HG02588 (cell line): ENCODE measurements around the gene CYLD.

Experiments used
- ATAC-seq: cut with Tn5 transposase; IDR thresholded peaks from one replicate; pipeline ENCODE4 v1.9.1; 2021; ENCODE audit warnings: mild to moderate bottlenecking, moderate library complexity; ENCODE audit not compliant: unreplicated experiment

The CYLD gene

DNA sequence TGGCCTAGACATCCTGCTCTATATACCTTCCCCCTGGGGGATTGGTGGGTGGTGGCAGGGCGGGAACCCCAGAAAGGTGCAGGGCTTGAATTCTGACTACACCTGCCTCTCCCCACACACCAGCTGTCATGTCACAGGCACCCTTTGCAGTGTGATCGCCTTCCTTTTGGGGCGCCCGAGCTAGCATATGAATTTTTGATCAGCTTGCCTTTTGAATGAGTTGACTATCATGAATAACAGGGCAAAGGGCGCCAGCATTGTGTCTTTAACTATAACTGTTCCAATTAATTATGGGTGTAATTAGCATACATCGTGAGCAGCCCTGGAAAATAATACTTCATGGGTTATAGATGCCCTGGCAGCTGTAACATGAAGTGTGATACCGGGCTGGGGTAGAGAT is 72.7 kb downstream of the CYLD start:
- ATAC-seq, result no peak

DNA sequence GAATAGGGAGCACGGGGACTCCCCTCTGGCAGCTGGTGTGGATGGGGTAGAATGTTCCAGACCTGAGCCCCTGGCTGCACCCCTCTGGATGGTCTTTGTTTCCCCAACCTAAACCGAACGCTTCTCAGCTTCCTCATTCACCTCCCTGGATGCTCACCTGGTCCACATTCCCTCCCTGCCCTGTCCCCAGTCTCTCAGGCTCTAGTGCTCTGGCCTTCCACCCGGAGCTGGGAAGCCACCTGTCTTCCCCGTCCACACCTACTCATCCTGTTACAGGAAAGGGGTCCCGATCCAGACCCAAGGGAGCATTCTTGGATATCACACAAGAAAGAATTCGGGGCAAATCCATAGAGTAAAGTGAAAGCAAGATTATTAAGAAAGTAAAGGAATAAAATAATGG is 73.5 kb downstream of the CYLD start:
- no peak for ATAC-seq

DNA sequence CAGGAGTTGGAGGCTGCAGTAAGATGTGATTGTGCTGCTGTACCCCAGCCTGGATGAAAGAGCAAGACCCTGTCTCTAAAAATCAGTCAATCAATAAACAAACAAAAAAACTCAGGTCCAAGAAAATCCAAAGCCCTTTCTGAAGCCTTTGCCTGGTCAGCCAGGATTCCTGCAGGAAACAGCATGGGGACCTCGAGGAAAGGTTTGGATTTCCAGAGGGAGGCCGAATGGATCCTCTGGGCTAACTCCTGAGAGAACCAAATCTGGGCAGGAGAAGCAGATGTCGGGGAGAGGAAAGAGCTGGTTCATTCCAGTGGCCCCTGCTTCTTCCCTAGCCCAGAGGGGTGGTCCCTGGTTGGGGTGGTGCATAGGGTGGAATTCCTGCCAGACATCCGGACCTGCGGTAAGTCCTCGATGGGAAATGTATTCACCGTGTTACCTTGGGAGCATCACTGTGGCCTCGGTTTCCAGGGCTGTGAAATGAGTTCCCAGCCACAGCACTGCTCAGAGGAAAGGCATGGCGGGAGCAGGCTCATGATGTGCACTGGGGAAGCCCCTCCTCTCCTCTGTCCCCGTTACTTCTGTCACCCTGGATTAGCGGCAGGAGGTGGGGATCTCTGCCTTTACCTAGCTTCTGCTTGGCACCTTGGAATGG is 75.1 kb downstream of the CYLD start:
- no peak for ATAC-seq

DNA sequence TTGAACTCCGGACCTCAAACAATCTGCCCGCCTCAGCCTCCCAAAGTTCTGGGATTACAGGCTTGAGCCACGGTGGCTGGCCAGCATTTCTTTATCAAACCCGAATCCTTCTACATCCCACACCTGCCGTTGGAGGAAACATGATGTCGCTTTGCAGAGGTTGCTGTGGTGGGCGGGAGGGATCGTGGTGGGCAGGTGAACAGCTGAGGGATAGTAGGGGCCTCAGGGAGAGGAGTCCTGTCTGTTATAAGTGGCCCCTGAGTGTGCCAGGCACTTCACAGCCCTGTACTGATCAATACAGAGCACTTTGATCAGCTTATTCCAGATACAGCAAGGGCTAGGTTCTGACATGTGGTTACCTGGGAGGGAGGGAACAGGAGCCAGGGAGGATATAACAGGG is 76.5 kb downstream of the CYLD start:
- no peak for ATAC-seq

DNA sequence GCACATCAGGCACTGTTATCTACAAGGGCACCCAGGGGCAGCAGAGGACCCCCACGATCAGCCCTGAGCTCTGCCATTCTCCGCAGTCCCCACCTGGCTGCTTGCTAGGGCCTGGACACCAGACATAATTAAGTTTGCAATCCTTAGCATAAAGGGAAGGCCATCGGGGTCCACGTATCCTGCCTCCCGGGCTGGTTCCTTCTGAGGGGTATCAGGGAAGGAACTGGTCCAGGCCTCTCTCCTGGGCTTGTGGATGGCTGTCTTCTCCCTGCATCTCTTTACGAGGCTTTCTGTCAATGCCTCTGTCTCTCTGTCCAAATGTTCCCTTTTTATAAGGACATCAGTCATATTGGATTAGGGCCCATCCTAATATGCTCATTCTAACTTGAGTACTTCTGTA is 77.8 kb downstream of the CYLD start:
- ATAC-seq, result no peak

DNA sequence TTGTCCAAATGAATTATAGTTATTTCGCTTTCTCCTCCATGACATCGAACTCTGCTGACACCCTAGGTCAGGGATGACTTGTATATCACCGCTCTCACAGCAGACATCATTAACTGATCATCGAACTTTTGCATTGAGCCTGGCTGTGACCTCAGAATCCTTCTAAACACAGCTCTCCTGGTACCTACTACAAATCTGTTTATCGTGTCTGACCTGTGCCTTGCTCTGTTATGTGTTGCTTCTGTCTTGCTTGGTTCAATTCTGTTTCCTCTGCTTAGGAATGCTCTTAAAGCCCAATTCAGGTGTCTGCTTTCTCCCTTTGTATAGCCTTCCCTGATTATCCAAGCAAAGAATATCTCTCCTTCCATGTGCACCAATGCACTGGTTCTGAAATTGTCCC is 78.3 kb downstream of the CYLD start:
- ATAC-seq, result no peak

DNA sequence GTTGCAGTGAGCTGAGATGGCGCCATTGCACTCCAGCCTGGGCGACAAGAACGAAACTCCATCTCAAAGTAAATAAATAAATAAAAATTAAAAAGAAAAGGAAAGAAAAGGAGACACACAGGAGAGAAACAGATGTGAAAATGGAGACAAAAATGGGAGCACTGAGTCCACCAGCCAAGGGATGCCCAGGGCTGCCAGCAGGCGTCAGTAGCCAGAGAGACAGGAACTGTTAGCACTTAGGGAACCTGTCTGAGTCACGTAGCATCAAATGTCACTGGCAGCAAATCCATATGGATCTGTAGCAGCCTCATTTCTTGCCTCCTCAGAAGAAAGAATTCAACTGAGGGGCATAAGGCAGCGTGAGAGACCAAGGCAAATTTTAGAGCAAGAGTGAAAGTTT is 79.7 kb downstream of the CYLD start:
- ATAC-seq, result no peak

DNA sequence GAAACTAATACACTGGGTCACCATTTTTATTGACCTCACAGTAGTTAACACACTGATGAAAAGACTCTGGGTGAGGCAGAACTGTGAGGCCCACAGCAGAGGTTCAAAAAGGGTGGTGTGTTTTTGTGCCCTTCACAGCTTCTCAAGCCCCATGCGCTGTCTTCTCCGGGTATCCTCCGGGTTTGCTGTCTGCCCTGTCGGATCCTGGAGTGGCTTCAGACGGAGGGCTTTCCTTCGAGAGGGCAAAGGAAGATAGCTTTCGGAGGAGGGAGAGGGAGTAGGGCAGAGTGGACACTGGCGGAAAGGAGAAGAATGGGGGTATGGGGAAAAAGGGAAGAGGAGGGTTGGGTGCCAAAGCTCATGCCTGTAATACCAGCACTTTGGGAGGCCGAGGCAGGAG is 80.8 kb downstream of the CYLD start:
- no peak for ATAC-seq

DNA sequence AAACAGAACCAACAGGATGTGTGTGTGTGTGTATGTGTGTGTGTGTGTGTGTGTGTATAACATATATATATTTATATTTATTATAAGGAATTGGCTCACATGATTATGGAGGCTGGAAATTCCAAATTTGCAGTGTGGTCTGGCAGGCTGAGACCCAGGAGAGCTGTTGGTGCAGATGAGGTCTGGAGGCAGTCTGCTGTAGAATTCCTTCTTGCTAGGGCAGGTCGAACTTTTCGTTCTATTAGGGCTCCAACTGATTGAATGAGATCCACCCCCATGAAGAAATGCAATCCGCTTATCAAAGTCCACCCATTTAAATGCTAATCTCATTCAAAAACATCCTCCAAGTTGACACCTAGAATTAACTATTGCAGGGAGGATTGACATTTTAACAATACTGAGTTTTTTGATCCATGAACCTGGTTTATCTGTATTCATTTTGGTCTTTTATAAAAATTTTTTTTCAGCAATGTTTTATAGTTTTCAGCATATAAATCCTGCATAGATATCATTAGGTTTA is 85.0 kb downstream of the CYLD start:
- no peak for ATAC-seq

DNA sequence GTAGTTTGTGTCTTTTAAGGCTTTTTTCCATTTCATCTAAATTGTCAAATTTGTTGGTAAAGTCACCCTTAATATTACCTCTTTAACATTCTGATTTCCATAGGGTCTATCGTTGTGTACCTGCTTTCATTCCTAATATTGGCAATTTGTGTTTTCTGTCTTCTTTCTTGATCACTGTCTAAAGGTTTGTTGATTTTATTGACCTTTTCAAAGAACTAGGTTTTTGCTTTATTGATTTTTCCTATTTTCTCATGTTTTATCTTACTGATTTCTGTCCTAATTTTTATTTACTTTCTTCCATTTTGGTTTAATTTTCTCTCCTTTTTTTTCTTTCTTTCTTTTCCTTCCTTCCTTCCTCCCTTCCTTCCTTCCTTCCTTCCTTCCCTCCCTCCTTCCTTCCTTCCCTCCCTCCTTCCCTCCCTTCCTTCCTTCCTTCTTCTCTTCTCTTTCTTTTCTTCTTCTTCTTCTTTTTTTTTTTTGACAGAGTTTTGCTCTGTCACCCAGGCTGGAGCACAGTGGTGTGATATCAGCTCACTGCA is 86.3 kb downstream of the CYLD start:
- no peak for ATAC-seq

DNA sequence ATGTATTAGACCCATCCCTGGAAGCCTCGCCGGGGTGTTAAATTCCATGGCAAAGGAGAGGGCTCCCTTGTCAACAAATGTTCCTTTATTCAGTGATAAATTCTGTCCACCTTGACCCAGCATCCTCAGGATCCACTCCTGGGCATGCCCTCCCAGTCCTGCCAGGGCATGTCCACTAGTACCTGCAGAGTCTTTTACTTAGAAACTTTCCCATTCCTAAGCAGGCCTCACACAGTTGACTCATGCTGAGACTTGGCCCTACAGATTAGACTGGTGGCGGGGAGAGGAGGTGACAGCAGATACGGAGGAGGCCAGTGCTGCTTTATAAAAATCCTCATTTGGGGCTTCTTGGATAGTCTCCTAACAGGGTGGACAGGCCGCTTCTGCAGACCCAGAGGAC is 88.8 kb downstream of the CYLD start:
- no peak for ATAC-seq

DNA sequence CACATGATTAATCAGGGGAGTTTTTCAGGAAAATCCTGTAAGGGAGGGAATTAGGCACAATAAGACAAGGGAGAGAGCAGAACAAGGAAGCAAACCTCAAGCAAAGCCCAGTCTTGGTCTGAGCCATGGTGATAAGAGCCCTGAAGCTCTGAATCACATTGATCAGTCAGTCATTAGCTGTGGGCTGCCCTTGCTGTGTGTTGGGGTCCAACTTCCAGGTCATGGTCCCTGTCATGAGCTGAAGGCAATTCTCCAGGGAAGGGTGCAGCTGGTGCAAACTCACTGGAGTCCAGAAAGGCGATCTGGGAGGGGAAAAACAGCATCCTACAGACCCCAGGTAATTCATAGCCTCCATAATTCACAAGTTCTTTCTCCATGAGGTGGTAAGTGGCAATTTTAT is 89.9 kb downstream of the CYLD start:
- ATAC-seq, result no peak

DNA sequence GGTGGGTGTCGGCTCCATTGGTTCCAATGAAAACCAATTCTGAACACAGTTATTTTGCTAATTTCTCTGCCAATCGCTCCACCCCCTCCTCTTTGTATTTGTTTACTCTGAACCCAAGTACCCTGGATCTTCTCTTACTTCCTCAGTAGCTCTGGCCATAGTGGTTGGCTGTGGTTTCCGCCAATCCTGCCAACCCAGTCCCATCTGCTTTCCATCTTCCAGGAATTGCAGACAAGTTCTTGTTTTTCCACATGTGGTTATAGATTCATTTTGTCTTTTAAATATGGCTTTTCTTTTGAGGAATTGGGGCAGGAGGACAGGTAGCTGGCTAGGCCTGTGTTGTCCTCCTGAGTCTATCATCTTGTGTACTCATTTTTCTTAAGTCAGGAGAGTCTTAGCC is 92.0 kb downstream of the CYLD start:
- no peak for ATAC-seq

DNA sequence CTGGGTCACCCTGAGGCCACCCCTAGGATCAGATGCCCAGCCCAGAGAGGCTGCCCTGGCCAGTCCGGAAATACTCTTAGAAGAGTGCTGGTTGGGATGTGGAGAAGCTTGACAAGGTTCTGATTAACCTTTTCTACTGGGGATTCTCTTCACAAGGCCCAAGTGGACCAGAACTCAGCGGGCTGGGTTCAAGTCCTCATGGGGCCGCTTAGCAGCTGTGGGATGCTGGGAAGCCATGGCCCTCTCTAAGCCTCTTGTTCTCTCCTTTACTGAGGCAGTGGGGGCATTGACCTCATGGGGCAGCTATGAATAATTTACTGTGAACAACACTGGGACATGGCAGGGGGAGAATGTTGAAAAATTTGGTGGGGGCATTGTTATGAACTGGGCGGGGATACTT is 92.8 kb downstream of the CYLD start:
- ATAC-seq, result no peak

DNA sequence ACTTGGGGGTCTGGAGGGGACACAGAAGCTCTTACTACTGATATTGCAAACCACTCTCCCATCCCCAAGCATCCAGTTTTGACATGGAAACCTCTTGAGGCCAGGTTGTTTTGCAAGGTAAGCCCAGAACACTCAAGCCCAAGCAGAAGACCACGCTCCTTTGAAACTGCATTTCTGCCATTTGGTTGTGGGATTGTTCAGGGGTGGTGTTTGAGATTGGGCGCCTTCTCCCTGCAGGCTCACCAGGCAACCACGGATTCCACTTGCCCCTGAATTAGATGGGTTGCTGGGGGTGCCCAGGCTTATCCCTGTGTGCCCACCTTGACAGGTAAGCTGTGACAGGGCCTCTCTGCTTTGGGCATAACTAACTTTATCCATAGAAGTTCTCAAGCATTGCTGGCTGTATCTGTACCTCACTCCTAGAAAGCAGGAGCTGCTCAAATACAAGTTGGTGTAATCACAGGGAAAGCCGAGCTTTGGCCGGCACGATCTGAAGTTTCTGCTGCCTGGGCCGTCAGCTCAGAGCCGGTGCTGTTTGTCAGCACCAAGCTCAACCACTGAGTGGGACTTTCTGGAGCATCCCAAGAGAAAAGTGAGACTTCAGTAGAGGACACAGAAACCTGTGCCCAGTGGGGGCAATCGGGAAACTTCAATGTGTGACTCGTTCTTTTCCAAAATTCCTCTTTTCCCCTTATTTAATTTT is 93.6 kb downstream of the CYLD start:
- no peak for ATAC-seq

DNA sequence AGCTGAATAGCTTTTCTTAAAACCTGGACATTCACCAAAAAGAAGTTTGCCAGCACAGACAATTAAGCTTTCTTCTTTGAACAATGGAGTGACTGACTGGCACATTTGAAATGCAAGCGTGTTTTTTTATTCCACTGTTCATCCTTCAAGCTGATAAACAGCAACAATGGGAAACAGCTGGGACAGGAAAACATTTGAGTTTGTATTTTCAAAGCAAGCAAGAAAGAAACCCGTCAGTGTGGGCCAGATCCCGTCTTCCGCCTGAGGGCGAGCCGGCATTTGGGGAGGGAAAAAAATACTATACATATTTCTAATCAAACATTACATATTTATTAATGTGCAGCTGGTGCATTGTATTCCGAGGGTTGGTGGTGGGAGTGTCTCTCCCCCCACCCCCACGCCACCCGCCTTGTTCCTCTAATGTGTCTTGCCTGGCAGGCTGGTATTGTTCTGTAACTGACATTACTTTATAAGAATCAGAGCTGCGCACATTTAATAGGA is 94.3 kb downstream of the CYLD start:
- ATAC-seq, result no peak

DNA sequence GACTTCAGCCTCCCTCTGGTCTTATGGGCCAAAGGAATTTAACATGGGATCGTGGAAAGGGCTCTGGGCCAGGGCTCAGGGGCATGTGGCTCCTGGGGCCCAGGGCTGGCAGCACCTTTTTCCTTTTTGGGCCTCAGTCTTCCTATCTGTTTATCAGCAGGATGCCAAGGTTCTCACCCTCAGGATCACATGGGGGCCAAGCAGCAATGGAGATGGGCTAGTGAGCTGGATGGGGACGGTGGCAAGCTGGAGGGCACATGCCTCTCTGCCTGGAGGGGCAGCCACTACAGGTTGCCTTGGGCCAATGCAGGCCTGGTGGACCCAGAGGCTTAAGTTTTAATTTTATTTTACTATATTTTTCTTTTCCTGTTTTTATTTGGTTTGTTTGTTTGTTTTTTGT is 95.4 kb downstream of the CYLD start:
- ATAC-seq, result no peak

DNA sequence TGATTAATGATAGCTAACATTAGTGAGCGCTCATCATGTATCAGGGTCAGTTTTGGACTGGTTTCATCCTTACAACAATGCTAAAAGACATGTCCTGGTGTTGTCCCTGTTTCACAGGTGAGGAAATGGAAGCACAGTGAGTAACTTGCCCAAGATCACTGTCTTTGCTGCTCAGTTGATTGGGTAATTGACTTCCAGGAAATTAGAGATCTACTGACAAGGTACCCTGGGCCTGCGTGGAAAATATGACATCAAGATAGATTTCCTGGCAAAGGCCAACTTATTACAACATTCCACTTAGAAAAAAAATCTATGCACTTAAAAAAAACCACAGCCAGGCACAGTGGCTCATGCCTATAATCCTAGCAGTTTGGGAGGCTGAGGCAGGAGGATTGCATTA is 96.3 kb downstream of the CYLD start:
- no peak for ATAC-seq

DNA sequence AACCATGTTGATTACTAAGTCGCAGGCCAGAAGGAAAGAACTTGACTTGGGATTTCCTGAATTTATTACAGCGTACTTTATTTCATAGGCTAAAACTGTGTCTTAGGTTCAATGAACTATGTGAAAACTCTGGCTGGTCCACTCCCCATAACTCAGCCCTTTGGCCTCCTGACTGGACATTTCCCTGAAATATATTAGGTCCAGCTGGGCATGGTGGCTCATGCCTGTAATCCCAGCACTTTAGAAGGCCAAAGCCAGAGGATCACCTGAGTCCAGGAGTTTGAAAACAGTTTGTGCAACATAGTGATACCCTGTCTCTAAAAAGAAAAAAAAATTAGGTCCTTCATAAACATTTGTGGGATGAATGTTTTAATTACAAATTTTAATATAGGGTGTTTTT is 97.0 kb downstream of the CYLD start:
- ATAC-seq, result no peak

DNA sequence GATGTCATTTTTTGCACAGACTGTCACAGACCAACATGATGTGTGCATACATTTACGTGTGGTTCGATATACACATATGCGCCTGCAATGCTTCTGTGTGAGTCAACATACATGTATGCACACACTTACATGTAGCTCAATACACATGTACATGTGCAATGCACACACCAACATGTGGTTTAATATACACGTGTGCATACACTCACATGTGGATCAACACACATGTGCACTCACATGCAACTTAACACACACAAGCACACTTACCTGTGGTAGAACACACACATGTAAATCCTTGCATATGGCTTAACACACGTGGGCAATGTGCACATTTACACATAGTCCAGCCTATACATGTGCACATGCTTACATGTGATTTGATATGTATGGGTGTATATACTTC is 97.5 kb downstream of the CYLD start:
- ATAC-seq, result no peak

DNA sequence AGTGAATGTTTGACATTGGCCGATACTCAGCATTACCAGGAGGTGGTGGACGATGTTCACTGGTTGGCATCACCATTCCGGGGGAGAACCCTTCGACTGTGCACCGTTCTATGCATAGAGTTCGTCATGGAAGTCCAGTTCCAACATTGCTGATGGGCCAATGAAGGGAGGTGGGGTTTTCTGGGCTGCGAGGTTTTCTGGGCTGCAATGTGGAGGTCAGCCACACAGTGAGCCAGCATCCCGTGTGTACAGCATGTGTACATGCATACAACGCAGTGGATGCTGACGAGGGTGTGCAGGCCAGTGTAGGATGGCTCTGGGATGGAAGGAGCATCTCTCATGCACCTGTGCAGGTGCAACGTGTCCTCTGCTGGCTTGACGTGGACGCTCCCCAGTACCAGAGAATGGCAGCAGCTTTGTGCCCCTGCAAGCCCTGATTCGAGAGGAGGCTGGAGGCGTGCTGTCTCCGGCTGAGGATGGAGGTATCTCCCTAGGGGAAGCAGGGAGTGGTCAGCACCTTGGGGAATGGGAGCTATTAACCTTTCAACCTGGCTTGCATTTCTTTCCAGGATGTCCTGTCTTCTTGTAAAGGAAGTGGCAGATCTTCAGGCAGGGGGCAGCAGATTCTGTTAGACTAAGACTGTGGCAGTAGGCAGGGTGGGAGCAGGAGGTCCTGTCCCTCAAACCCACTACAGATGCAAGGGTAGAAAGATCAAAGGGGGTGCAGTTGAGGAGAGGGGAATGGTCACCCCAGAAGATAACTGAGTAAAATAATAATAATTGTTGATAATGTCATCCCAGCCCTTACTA is 98.2 kb downstream of the CYLD start:
- no peak for ATAC-seq
